IPS DF 6.9 (cell line): Measurements from ENCODE around the gene CACNA1C.

Source experiments
- DNase-seq: peaks from one replicate; pipeline ENCODE4 v3.0.0-alpha.2; 2013; ENCODE audit warnings: low read depth, low spot score
- H3K27ac ChIP-seq: one replicate; pipeline ENCODE4 v1.5.1; 2013; ENCODE audit warnings: low read length, control low read depth
- H3K27me3 ChIP-seq: 2 replicates; pipeline ENCODE4 v1.6.1; 2013; ENCODE audit warnings: mild to moderate bottlenecking, low read length; ENCODE audit not compliant: control insufficient read depth, insufficient read depth
- H3K36me3 ChIP-seq: 2 replicates; pipeline ENCODE4 v1.6.1; 2013; ENCODE audit warnings: low read length; ENCODE audit not compliant: control insufficient read depth, insufficient read depth
- H3K4me1 ChIP-seq: 2 replicates; pipeline ENCODE4 v1.6.1; 2013; ENCODE audit warnings: low read length; ENCODE audit not compliant: control insufficient read depth, insufficient read depth
- H3K4me3 ChIP-seq: 2 replicates; pipeline ENCODE4 v1.5.1; 2013; ENCODE audit warnings: mild to moderate bottlenecking, low read length
- H3K9me3 ChIP-seq: 2 replicates; pipeline ENCODE4 v1.6.1; 2013; ENCODE audit warnings: low read length, inconsistent platforms; ENCODE audit not compliant: control insufficient read depth, insufficient read depth
- WGBS: extraction: QIAGEN DNeasy Blood & Tissue Kit; methylation state at CpG from one replicate; pipeline ENCODE4 v1.1.7; 2013; ENCODE audit warnings: mixed read lengths, missing lambda C conversion rate; ENCODE audit not compliant: insufficient read length, insufficient coverage; 5-methylcytosine and 5-hydroxymethylcytosine counted together

Gene CACNA1C

GRCh38 chr12:2692080-2692479 lies 639.3 kb downstream of the CACNA1C start:
- Histone ChIP-seq H3K4me1 (peaks cover 4% of the 10 kb centered on the region), H3K9me3 (no peaks in the 10 kb centered on the region), H3K4me3 (no peak overlapping the region; the same call in 1 of the 2 replicates), H3K36me3 (no peaks in the 10 kb centered on the region), H3K27ac (no peak overlapping the region), H3K27me3 (no peaks in the 10 kb centered on the region)
- DNase-seq = no peak
- WGBS = no CpG with 5 or more reads among the region's 13 CpGs

- no CpG with 5 or more reads among the region's 10 CpGs for WGBS
- Histone ChIP-seq H3K4me1 (peaks cover 4% of the 10 kb centered on the region), H3K4me3 (no peak overlapping the region), H3K36me3 (no peaks in the 10 kb centered on the region), H3K27me3 (no peaks in the 10 kb centered on the region), H3K27ac (no peak overlapping the region), H3K9me3 (no peaks in the 10 kb centered on the region)
- no peak for DNase-seq
Measured at GRCh38 chr12:2693244-2693860, 640.6 kb downstream of the CACNA1C start.

DNA sequence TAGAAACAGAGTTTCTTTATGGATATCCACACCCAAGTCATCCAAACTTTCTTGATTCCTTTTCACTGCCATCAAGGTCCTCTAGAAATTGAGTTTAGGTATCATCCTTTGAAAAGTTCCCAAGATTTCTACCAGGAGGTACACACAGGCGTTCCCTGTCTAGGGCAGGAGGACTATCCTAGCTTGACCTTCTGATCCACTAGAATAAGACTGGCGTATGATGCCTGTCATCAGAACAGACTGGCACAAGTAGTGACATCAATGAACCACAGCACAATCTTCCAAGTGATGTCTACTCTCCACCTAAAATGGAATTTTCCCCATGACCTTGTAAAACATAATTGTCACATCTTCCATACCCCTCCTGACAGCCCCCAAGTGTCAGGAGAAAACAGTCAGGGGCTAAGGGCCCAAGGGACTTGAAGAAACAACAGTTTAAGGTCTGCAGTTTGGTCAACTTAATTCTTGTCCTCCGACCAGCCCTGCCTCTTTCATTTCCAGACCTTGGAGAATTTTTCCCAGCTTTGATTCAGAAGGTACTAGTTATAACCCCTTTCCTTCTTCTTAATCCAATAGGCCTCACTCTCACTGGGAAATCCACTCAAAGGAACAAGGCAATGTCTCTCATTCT lies 641.3 kb downstream of the CACNA1C start:
- no peaks in the 10 kb centered on the region for H3K27me3 ChIP-seq
- H3K27ac ChIP-seq = no peak overlapping the region
- H3K36me3 ChIP-seq = no peaks in the 10 kb centered on the region
- H3K4me1 ChIP-seq = peaks cover 4% of the 10 kb centered on the region
- no CpG with 5 or more reads among the region's 3 CpGs for WGBS
- peaks cover 1% of the 10 kb centered on the region; the same call in 1 of the 2 replicates for H3K9me3 ChIP-seq
- no peak for DNase-seq
- H3K4me3 ChIP-seq = no peak overlapping the region

- no CpG with 5 or more reads among the region's 2 CpGs for WGBS
- no peak for DNase-seq
- Histone ChIP-seq H3K9me3 (peaks cover 1% of the 10 kb centered on the region), H3K27ac (no peak overlapping the region), H3K4me1 (peaks cover 4% of the 10 kb centered on the region), H3K4me3 (no peak overlapping the region), H3K36me3 (no peaks in the 10 kb centered on the region), H3K27me3 (no peaks in the 10 kb centered on the region)
Measured at GRCh38 chr12:2696136-2696535, 643.3 kb downstream of the CACNA1C start.

GRCh38 chr12:2697057-2697800 lies 644.4 kb downstream of the CACNA1C start:
- WGBS = no CpG with 5 or more reads among the region's 10 CpGs
- peaks cover 2% of the 10 kb centered on the region for H3K4me1 ChIP-seq
- H3K27ac ChIP-seq = no peak overlapping the region
- H3K36me3 ChIP-seq = no peaks in the 10 kb centered on the region
- peaks cover 1% of the 10 kb centered on the region for H3K9me3 ChIP-seq
- no peaks in the 10 kb centered on the region for H3K27me3 ChIP-seq
- H3K4me3 ChIP-seq = no peak overlapping the region
- no peak for DNase-seq

GRCh38 chr12:2698566-2698965 lies 645.8 kb downstream of the CACNA1C start:
- DNase-seq = no peak
- Histone ChIP-seq H3K27me3 (no peaks in the 10 kb centered on the region), H3K4me3 (no peak overlapping the region), H3K36me3 (no peaks in the 10 kb centered on the region), H3K4me1 (no peaks in the 10 kb centered on the region), H3K9me3 (peaks cover 1% of the 10 kb centered on the region), H3K27ac (no peak overlapping the region)
- no CpG with 5 or more reads among the region's 1 CpG for WGBS

- no peaks in the 10 kb centered on the region for H3K9me3 ChIP-seq
- no peak overlapping the region for H3K4me3 ChIP-seq
- no peaks in the 10 kb centered on the region for H3K27me3 ChIP-seq
- H3K27ac ChIP-seq = no peak overlapping the region
- DNase-seq = no peak
- no peaks in the 10 kb centered on the region for H3K36me3 ChIP-seq
- no CpG with 5 or more reads among the region's 1 CpG for WGBS
- H3K4me1 ChIP-seq = no peaks in the 10 kb centered on the region
Measured at GRCh38 chr12:2710701-2711100, 657.9 kb downstream of the CACNA1C start.

- no CpG with 5 or more reads among the region's 2 CpGs for WGBS
Measured at GRCh38 chr12:2719392-2719791, 666.6 kb downstream of the CACNA1C start.

DNA sequence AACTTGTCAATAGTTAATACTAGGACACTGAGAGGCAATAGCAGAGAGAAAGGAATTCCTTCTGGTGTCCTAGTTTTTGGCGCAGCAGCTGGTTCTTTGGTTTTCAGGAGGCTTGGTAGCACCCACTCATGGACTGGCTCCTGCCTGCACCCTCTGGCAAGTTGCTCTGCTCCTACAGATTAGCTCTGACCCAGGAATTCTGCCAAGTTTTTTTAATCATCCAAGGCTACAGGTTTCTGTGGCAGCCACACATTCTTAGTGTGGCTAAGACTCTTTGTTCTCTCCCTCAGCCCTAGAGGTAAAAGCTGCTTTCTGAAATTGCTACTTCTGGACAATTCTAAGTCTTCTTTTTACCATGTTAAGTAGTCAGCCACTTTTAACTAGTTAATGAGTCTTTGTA lies 670.0 kb downstream of the CACNA1C start:
- Histone ChIP-seq H3K9me3 (no peaks in the 10 kb centered on the region), H3K4me1 (no peaks in the 10 kb centered on the region), H3K27me3 (peaks cover 2% of the 10 kb centered on the region; the same call in 1 of the 2 replicates), H3K27ac (no peak overlapping the region), H3K4me3 (no peak overlapping the region), H3K36me3 (no peaks in the 10 kb centered on the region)
- DNase-seq = no peak
- WGBS = no CpG with 5 or more reads among the region's 1 CpG

More at GRCh38 chr12:2719392-2719791, 666.6 kb downstream of the CACNA1C start:
- Histone ChIP-seq H3K4me3 (no peak overlapping the region), H3K36me3 (no peaks in the 10 kb centered on the region), H3K4me1 (no peaks in the 10 kb centered on the region), H3K9me3 (no peaks in the 10 kb centered on the region), H3K27me3 (0 out of 2 replicates have a peak, but pooled peaks cover 2% of the 10 kb centered on the region), H3K27ac (no peak overlapping the region)
- no peak for DNase-seq

- Histone ChIP-seq H3K4me3 (no peak overlapping the region), H3K4me1 (no peaks in the 10 kb centered on the region), H3K27ac (no peak overlapping the region), H3K36me3 (no peaks in the 10 kb centered on the region), H3K9me3 (no peaks in the 10 kb centered on the region), H3K27me3 (no peaks in the 10 kb centered on the region)
- no peak for DNase-seq
- WGBS = 100% methylated on average over 1 of the region's 6 CpGs
Measured at GRCh38 chr12:2732290-2732689, 679.5 kb downstream of the CACNA1C start.
